ENCODE measurements around the gene SLC17A5.

The SLC17A5 gene

GRCh38 chr6:73664701-73665100 lies 10.9 kb upstream of the SLC17A5 start:
- Histone ChIP-seq H3K4me3 (ENCODE audit: low read length) (no peak overlapping the region), H4K20me1 (ENCODE audit: insufficient read depth, low read length) (no peaks in the 10 kb centered on the region), H3K36me3 (replicated peaks; ENCODE audit: insufficient read depth, low read length) (no peaks in the 10 kb centered on the region), H3K9ac (ENCODE audit: low read length) (no peak overlapping the region), H3K27me3 (replicated peaks; ENCODE audit: insufficient read depth, low read length) (no peaks in the 10 kb centered on the region), H3K4me1 (ENCODE audit: low read length) (no peaks in the 10 kb centered on the region), H3K9me2 (replicated peaks; ENCODE audit: insufficient read depth, low read length) (no peaks in the 10 kb centered on the region), H3F3A (ENCODE audit: insufficient read depth, low read length) (no peaks in the 10 kb centered on the region), H2AFZ (ENCODE audit: low read length) (no peak overlapping the region), H3K4me2 (ENCODE audit: low read depth, low read length) (no peak overlapping the region), H3K9me3 (replicated peaks; ENCODE audit: insufficient read depth, low read length) (no peaks in the 10 kb centered on the region), H3K27ac (ENCODE audit: low read length) (no peak overlapping the region), H3K79me2 (ENCODE audit: low read length) (no peaks in the 10 kb centered on the region)
- DNase-seq = no peak
- TF ChIP-seq EZH2phosphoT487 (IDR thresholded peaks at IDR 0.05; ENCODE audit: low read length) = no peak
- no peak for TF ChIP-seq CTCF (IDR thresholded peaks at IDR 0.05; ENCODE audit: low read length)
- no peak for TF ChIP-seq EZH2 (optimal IDR thresholded peaks at IDR 0.05; ENCODE audit: low read depth, low read length)

- no peak overlapping the region for H3K9ac ChIP-seq (ENCODE audit: low read length)
- no peak overlapping the region for H2AFZ ChIP-seq (ENCODE audit: low read length)
- H3K27me3 ChIP-seq (replicated peaks; ENCODE audit: insufficient read depth, low read length) = no peaks in the 10 kb centered on the region
- DNase-seq = no peak
- H3K79me2 ChIP-seq (ENCODE audit: low read length) = peaks cover under 1% of the 10 kb centered on the region
- H3K27ac ChIP-seq (ENCODE audit: low read length) = no peak overlapping the region
- peaks cover 23% of the 10 kb centered on the region for H3F3A ChIP-seq (ENCODE audit: insufficient read depth, low read length)
- H3K4me3 ChIP-seq (ENCODE audit: low read length) = no peak overlapping the region
- no peaks in the 10 kb centered on the region for H3K9me2 ChIP-seq (replicated peaks; ENCODE audit: insufficient read depth, low read length)
- H3K36me3 ChIP-seq (replicated peaks; ENCODE audit: insufficient read depth, low read length) = no peaks in the 10 kb centered on the region
- no peaks in the 10 kb centered on the region for H3K9me3 ChIP-seq (replicated peaks; ENCODE audit: insufficient read depth, low read length)
- H4K20me1 ChIP-seq (ENCODE audit: insufficient read depth, low read length) = no peaks in the 10 kb centered on the region
- H3K4me1 ChIP-seq (ENCODE audit: low read length) = peaks cover 6% of the 10 kb centered on the region; the same call in 1 of the 2 replicates
- H3K4me2 ChIP-seq (ENCODE audit: low read depth, low read length) = no peak overlapping the region
- TF ChIP-seq EZH2phosphoT487 (IDR thresholded peaks at IDR 0.05; ENCODE audit: low read length) (no peak), EZH2 (optimal IDR thresholded peaks at IDR 0.05; ENCODE audit: low read depth, low read length) (no peak), CTCF (IDR thresholded peaks at IDR 0.05; ENCODE audit: low read length) (no peak)
Observed at GRCh38 chr6:73657201-73657600, 3.4 kb upstream of the SLC17A5 start.

- H3K27me3 ChIP-seq (replicated peaks; ENCODE audit: insufficient read depth, low read length) = no peaks in the 10 kb centered on the region
- H3K79me2 ChIP-seq (ENCODE audit: low read length) = peaks cover 7% of the 10 kb centered on the region
- no peak overlapping the region for H3K4me3 ChIP-seq (ENCODE audit: low read length)
- no peaks in the 10 kb centered on the region for H3K9me2 ChIP-seq (replicated peaks; ENCODE audit: insufficient read depth, low read length)
- H3K4me1 ChIP-seq (ENCODE audit: low read length) = peaks cover 10% of the 10 kb centered on the region; the same call in 1 of the 2 replicates
- H4K20me1 ChIP-seq (ENCODE audit: insufficient read depth, low read length) = no peaks in the 10 kb centered on the region
- no peak overlapping the region for H3K9ac ChIP-seq (ENCODE audit: low read length)
- H3K4me2 ChIP-seq (ENCODE audit: low read depth, low read length) = no peak overlapping the region
- no peak overlapping the region for H2AFZ ChIP-seq (ENCODE audit: low read length)
- peaks cover 23% of the 10 kb centered on the region for H3F3A ChIP-seq (ENCODE audit: insufficient read depth, low read length)
- H3K36me3 ChIP-seq (replicated peaks; ENCODE audit: insufficient read depth, low read length) = no peaks in the 10 kb centered on the region
- DNase-seq = no peak
- H3K9me3 ChIP-seq (replicated peaks; ENCODE audit: insufficient read depth, low read length) = no peaks in the 10 kb centered on the region
- no peak overlapping the region for H3K27ac ChIP-seq (ENCODE audit: low read length)
- TF ChIP-seq EZH2 (optimal IDR thresholded peaks at IDR 0.05; ENCODE audit: low read depth, low read length) (no peak), CTCF (IDR thresholded peaks at IDR 0.05; ENCODE audit: low read length) (no peak), EZH2phosphoT487 (IDR thresholded peaks at IDR 0.05; ENCODE audit: low read length) (no peak)
Observed at GRCh38 chr6:73656531-73657145, 2.8 kb upstream of the SLC17A5 start.

Data from MM.1S (cell line).